ENCODE measurements around the gene NABP2. TPM values are rescaled to one million over a fixed set of nuclear protein-coding genes. Genes with fewer than 3 reads are reported as not detected.
"Not testable (repeated sequence)": the region's sequence is repeated elsewhere in the genome, so short reads cannot be mapped to it uniquely, and the experiment has no call there.

Gene NABP2
- total RNA-seq, 1 donor from 2014 or later: 40.5 TPM

GRCh38 chr12:56266693-56267442 is 42.7 kb downstream of the NABP2 start, which contains the start of gene COQ10A:
Gene COQ10A, plus strand, starts transcription at chr12:56266942. Its CDS starts 177 bp downstream, at chr12:56267119.
- DNase-seq (ENCODE audit: low read depth): peak; percentile 79
- no peak for FAIRE-seq
- Histone ChIP-seq H3K4me3 (ENCODE audit: low read depth, low read length) (peak within 1 kb of the TSS; percentile 76), H3K36me3 (ENCODE audit: control insufficient read depth, insufficient read depth, low read length) (peaks cover 3% of the 10 kb centered on the region), H3K27me3 (ENCODE audit: control insufficient read depth, insufficient read depth, low read length) (no peaks in the 10 kb centered on the region)
- peak; percentile 84 for TF ChIP-seq CTCF (IDR thresholded peaks at IDR 0.05; ENCODE audit: insufficient read depth, low read length, severe bottlenecking)

- DNase-seq (ENCODE audit: low read depth) (no peak), FAIRE-seq (no peak)
- H3K4me3 ChIP-seq (ENCODE audit: low read depth, low read length): peak overlapping the region; percentile 76
- peaks cover 5% of the 10 kb centered on the region for H3K36me3 ChIP-seq (ENCODE audit: control insufficient read depth, insufficient read depth, low read length)
- no peak for TF ChIP-seq CTCF (IDR thresholded peaks at IDR 0.05; ENCODE audit: insufficient read depth, low read length, severe bottlenecking)
- H3K27me3 ChIP-seq (ENCODE audit: control insufficient read depth, insufficient read depth, low read length): no peaks in the 10 kb centered on the region
Observed at GRCh38 chr12:56267443-56268071, 43.4 kb downstream of the NABP2 start.

- peaks cover 25% of the 10 kb centered on the region for H3K36me3 ChIP-seq (ENCODE audit: control insufficient read depth, insufficient read depth, low read length)
- TF ChIP-seq CTCF (IDR thresholded peaks at IDR 0.05; ENCODE audit: insufficient read depth, low read length, severe bottlenecking): peak; percentile 57
- DNase-seq (ENCODE audit: low read depth) (peak; percentile 35), FAIRE-seq (no peak)
- H3K27me3 ChIP-seq (ENCODE audit: control insufficient read depth, insufficient read depth, low read length): no peaks in the 10 kb centered on the region
- H3K4me3 ChIP-seq (ENCODE audit: low read depth, low read length): no peak overlapping the region
Observed at GRCh38 chr12:56271031-56271430, 46.9 kb downstream of the NABP2 start.

- not testable (repeated sequence) for H3K27me3 ChIP-seq (ENCODE audit: control insufficient read depth, insufficient read depth, low read length); DNase-seq (ENCODE audit: low read depth); H3K4me3 ChIP-seq (ENCODE audit: low read depth, low read length); FAIRE-seq
- peaks cover 25% of the 10 kb centered on the region for H3K36me3 ChIP-seq (ENCODE audit: control insufficient read depth, insufficient read depth, low read length)
Observed at GRCh38 chr12:56272468-56272867, 48.3 kb downstream of the NABP2 start.

- H3K27me3 ChIP-seq (ENCODE audit: control insufficient read depth, insufficient read depth, low read length): no peaks in the 10 kb centered on the region
- DNase-seq (ENCODE audit: low read depth) (no peak), FAIRE-seq (no peak)
- TF ChIP-seq CTCF (IDR thresholded peaks at IDR 0.05; ENCODE audit: insufficient read depth, low read length, severe bottlenecking): no peak
- H3K36me3 ChIP-seq (ENCODE audit: control insufficient read depth, insufficient read depth, low read length): peaks cover 26% of the 10 kb centered on the region
- no peak overlapping the region for H3K4me3 ChIP-seq (ENCODE audit: low read depth, low read length)
Observed at GRCh38 chr12:56274299-56274698, 50.2 kb downstream of the NABP2 start.

GRCh38 chr12:56278905-56279304 is 54.8 kb downstream of the NABP2 start:
- Histone ChIP-seq H3K27me3 (ENCODE audit: control insufficient read depth, insufficient read depth, low read length) (no peaks in the 10 kb centered on the region), H3K36me3 (ENCODE audit: control insufficient read depth, insufficient read depth, low read length) (peaks cover 20% of the 10 kb centered on the region), H3K4me3 (ENCODE audit: low read depth, low read length) (no peak overlapping the region)
- no peak for FAIRE-seq
- no peak for TF ChIP-seq CTCF (IDR thresholded peaks at IDR 0.05; ENCODE audit: insufficient read depth, low read length, severe bottlenecking)
- no peak for DNase-seq (ENCODE audit: low read depth)
